Sigmoid colon (tissue), 7 donors: ENCODE data around the gene NHERF2. TPM values are rescaled to one million over a fixed set of nuclear protein-coding genes. Genes with fewer than 3 reads are reported as not detected.
A peak's percentile ranks its signal among the peaks of the same experiment; 100 is the strongest.

ENCODE experiments used
- DNase-seq: peaks from one replicate; pipeline ENCODE4 v3.0.0-alpha.2; 2019
- H3K27ac ChIP-seq, 4 donors: fragments of 200-600 bp; sonication (generic); one replicate each; pipeline ENCODE4 v1.5.1; 2016 to 2019; ENCODE audit warnings: mild to moderate bottlenecking in 1 of 4
- H3K27me3 ChIP-seq, 3 donors: fragments of 200-600 bp; sonication (generic); one replicate each; pipeline ENCODE4 v1.5.1; 2019; ENCODE audit warnings: mild to moderate bottlenecking in 1 of 3
- H3K36me3 ChIP-seq, 4 donors: fragments of 200-600 bp; sonication (generic); one replicate each; pipeline ENCODE4 v1.5.1; 2016 to 2019
- H3K4me1 ChIP-seq, 4 donors: fragments of 200-600 bp; sonication (generic); one replicate each; pipeline ENCODE4 v1.5.1; 2017 to 2019
- H3K4me3 ChIP-seq, 4 donors: fragments of 200-600 bp; sonication (generic); one replicate each; pipeline ENCODE4 v1.5.1; 2017 to 2019; ENCODE audit warnings: mild to moderate bottlenecking in 2 of 4, moderate library complexity in 1 of 4
- H3K9me3 ChIP-seq, 4 donors: fragments of 200-600 bp in 3 of 4; sonication (generic) in 3 of 4; one replicate each; pipeline versions ENCODE4 v1.5.1 to v1.6.1; 2013 to 2019
- EP300 ChIP-seq, 4 donors: sonication (generic); formaldehyde crosslinking; IDR thresholded peaks; one replicate each; pipeline ENCODE4 v1.6.1; 2017; ENCODE audit warnings: antibody characterized with exemption in 4 of 4
- POLR2A ChIP-seq, 2 donors: fragments of 450-650 bp; IDR thresholded peaks; one replicate each; pipeline ENCODE4 v1.6.1; 2016; ENCODE audit warnings: antibody characterized with exemption in 2 of 2, mild to moderate bottlenecking in 2 of 2, moderate library complexity in 2 of 2
- POLR2AphosphoS5 ChIP-seq, 4 donors: sonication (generic); formaldehyde crosslinking; IDR thresholded peaks; one replicate each; pipeline ENCODE4 v1.6.1; 2017; ENCODE audit warnings: antibody characterized with exemption in 4 of 4
- WGBS, 2 donors: extraction: QIAGEN DNeasy Blood & Tissue Kit; methylation state at CpG; one replicate each; pipeline ENCODE4 v1.1.7; 2013; 5-methylcytosine and 5-hydroxymethylcytosine counted together
- intact Hi-C: fragments of 100-400 bp; cut with DNase I; formaldehyde crosslinking; loops from one replicate; pipeline ENCODE4 v1.15.1; 2023
- polyA plus RNA-seq, 3 donors: library from polyadenylated mRNA; stranded (reverse); fragments of 200-250 nt; gene quantifications; one replicate each; pipeline ENCODE4 v1.2.3, GENCODE V29; 2013
- small RNA-seq, 3 donors: library from RNA; depleted of rRNA; stranded (forward); fragments of <200 nt; gene quantifications; one replicate each; pipeline ENCODE3, GENCODE V24; 2016
- total RNA-seq, 4 donors: library from RNA; depleted of rRNA; stranded (reverse); fragments of >200 nt; gene quantifications; one replicate each; pipeline ENCODE4 v1.1.0, GENCODE V29; 2016
- TF ChIP-seq, protein P1 (sequence below), 4 experiments: fragments of 450-650 bp in 3 of 4; fragments of 200-600 bp in 1 of 4; IDR thresholded peaks; one replicate each; pipeline ENCODE4 v1.5.1; 2016 to 2019; ENCODE audit warnings: antibody characterized with exemption in 4 of 4, mild to moderate bottlenecking in 3 of 4, moderate library complexity in 2 of 4
- donor health status: healthy with polysubstance abuse.
- donor health status: Bipolar disorder and iron deficiency.
- donor health status: healthy.

The NHERF2 gene
- total and polyA plus RNA-seq, 7 donors: 23.5 to 105 (median 46.7) TPM

DNA sequence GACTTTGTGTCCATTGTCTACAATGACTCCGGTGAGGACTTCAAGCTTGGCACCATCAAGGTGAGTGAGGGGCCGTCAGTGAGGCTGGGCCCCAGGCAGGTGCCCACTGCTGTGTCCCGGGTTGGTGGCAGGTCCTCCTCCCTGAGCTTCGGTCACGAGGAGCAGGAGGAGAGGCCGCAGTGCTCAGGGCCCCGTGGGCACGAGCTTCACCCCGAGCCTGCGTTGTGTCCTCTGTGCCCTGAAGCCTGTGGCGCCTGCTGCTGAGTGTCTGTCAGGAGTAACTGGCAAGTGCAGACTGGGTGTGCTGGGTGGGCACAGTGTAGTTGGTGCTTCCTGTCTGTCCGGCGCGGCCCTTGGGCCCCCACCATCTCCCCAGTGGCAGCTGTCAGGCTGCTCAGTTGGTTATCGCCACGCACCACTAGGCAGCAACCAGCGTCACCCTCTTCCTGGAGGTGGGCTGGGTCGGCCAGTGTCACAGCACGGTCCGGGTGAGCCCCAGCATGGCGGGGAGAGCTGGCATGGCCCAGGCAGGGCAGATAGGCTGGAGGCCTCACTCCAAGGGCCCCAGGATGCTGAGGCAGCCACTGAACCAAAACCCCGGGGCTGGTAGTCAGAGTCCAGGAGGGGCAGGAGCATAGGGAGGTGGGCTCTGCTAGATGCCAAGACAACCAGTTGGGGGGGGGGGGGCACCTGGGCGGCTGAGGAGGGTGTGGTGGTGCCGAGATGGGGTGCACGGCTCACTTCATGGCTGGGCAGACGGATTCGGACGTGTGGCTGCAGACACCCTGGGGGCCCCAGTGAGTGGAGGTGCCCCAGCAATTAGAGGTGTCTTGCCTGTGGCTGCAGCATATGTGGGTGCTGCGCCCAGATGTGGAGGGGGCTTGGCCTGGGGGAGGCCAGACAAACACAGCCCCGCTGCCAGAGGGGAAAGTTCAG is 60.4 kb downstream of the NHERF2 start:
- intact Hi-C loops: no loop called here
- H3K27ac ChIP-seq: peak overlapping the region in 3 of 4 donors; percentile 3 to 26 (median 18)
- TF ChIP-seq EP300 (IDR thresholded peaks at IDR 0.05) (no peak), POLR2AphosphoS5 (IDR thresholded peaks at IDR 0.05) (peak in 1 of 4 donors; percentile 44), POLR2A (IDR thresholded peaks at IDR 0.05) (no peak)
- TF ChIP-seq, protein P1, sequence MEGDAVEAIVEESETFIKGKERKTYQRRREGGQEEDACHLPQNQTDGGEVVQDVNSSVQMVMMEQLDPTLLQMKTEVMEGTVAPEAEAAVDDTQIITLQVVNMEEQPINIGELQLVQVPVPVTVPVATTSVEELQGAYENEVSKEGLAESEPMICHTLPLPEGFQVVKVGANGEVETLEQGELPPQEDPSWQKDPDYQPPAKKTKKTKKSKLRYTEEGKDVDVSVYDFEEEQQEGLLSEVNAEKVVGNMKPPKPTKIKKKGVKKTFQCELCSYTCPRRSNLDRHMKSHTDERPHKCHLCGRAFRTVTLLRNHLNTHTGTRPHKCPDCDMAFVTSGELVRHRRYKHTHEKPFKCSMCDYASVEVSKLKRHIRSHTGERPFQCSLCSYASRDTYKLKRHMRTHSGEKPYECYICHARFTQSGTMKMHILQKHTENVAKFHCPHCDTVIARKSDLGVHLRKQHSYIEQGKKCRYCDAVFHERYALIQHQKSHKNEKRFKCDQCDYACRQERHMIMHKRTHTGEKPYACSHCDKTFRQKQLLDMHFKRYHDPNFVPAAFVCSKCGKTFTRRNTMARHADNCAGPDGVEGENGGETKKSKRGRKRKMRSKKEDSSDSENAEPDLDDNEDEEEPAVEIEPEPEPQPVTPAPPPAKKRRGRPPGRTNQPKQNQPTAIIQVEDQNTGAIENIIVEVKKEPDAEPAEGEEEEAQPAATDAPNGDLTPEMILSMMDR (IDR thresholded peaks at IDR 0.05): no peak
- H3K36me3 ChIP-seq: peaks cover 23 to 84% (median 41%) of the 10 kb centered on the region in 4 donors
- H3K4me3 ChIP-seq: no peak overlapping the region
- H3K27me3 ChIP-seq: no peaks in the 10 kb centered on the region
- DNase-seq: no peak
- H3K9me3 ChIP-seq: no peaks in the 10 kb centered on the region
- 89 to 92% methylated on average over 30 of the region's 30 CpGs for WGBS, 2 donors
- peaks cover 0 to 29% (median 27%) of the 10 kb centered on the region in 4 donors for H3K4me1 ChIP-seq

GRCh38 chr16:2087748-2088631 is 61.3 kb downstream of the NHERF2 start:
- H3K9me3 ChIP-seq: no peaks in the 10 kb centered on the region
- WGBS, 2 donors: 81 to 92% methylated on average over 41 of the region's 41 CpGs
- H3K27ac ChIP-seq: no peak overlapping the region
- intact Hi-C loops: no loop called here
- H3K4me3 ChIP-seq: no peak overlapping the region
- peaks cover 29 to 88% (median 47%) of the 10 kb centered on the region in 4 donors for H3K36me3 ChIP-seq
- DNase-seq: no peak
- no peak for TF ChIP-seq POLR2A (IDR thresholded peaks at IDR 0.05)
- TF ChIP-seq, protein P1 (IDR thresholded peaks at IDR 0.05): no peak
- peak in 1 of 4 donors; percentile 20 for TF ChIP-seq POLR2AphosphoS5 (IDR thresholded peaks at IDR 0.05)
- no peak for TF ChIP-seq EP300 (IDR thresholded peaks at IDR 0.05)
- no peaks in the 10 kb centered on the region for H3K27me3 ChIP-seq
- H3K4me1 ChIP-seq: peaks cover 0 to 29% (median 28%) of the 10 kb centered on the region in 4 donors

Small RNA genes lying within 50 kb of the gene (small RNA-seq; reads per million reads assigned to genes)
- gene RN7SL219P: 0 to 0.06 (median 0) reads per million in 3 donors

Other genes with a start within 250 kb of the NHERF2 start
Only the 30 nearest of the 31 such genes appear.
- 100 to 1,000 TPM in 2 of 4 donors, 10 to 100 TPM in 2; 77.8 to 170 (median 98.1) TPM for gene NUBP2, start 243.9 kb upstream of the NHERF2 start, total RNA-seq
- 10 to 100 TPM; 53.5 to 69.1 (median 56.6) TPM for gene NUBP2, start 243.9 kb upstream of the NHERF2 start, polyA plus RNA-seq
- 1 to 10 TPM; 1.1 to 2.2 (median 1.5) TPM for gene IGFALS, start 233.2 kb upstream of the NHERF2 start, total RNA-seq
- gene IGFALS, start 233.2 kb upstream of the NHERF2 start, polyA plus RNA-seq: 1 to 10 TPM in 2 of 3 donors, under 1 TPM in 1; 0.46 to 2.0 (median 1.2) TPM
- 100 to 1,000 TPM in 3 of 4 donors, 10 to 100 TPM in 1; 73.4 to 163 (median 140) TPM for gene HAGH, start 200.1 kb upstream of the NHERF2 start, total RNA-seq
- gene HAGH, start 200.1 kb upstream of the NHERF2 start, polyA plus RNA-seq: 10 to 100 TPM; 54.1 to 86.9 (median 68.4) TPM
- gene FAHD1, start 199.7 kb upstream of the NHERF2 start, total RNA-seq: 10 to 100 TPM; 27.7 to 35.0 (median 29.3) TPM
- 100 to 1,000 TPM in 1 of 3 donors, 10 to 100 TPM in 2; 58.9 to 137 (median 62.5) TPM for gene FAHD1, start 199.7 kb upstream of the NHERF2 start, polyA plus RNA-seq
- gene MEIOB, start 154.7 kb upstream of the NHERF2 start, total RNA-seq: not detected
- under 1 TPM in 1 of 3 donors, not detected in 2; 0.10 TPM for gene MEIOB, start 154.7 kb upstream of the NHERF2 start, polyA plus RNA-seq
- not detected for gene HS3ST6, start 108.5 kb upstream of the NHERF2 start, total RNA-seq
- gene HS3ST6, start 108.5 kb upstream of the NHERF2 start, polyA plus RNA-seq: 1 to 10 TPM in 1 of 3 donors, under 1 TPM in 1, not detected in 1; 0.09 to 6.0 TPM
- 10 to 100 TPM; 17.8 to 35.7 (median 19.0) TPM for gene MSRB1, start 83.7 kb upstream of the NHERF2 start, total RNA-seq
- gene MSRB1, start 83.7 kb upstream of the NHERF2 start, polyA plus RNA-seq: 100 to 1,000 TPM in 1 of 3 donors, 10 to 100 TPM in 2; 64.7 to 136 (median 69.1) TPM
- gene RPL3L, start 72.2 kb upstream of the NHERF2 start, total RNA-seq: not detected
- gene RPL3L, start 72.2 kb upstream of the NHERF2 start, polyA plus RNA-seq: under 1 TPM in 2 of 3 donors, not detected in 1; 0.04 to 0.60 TPM
- gene NDUFB10, start 67.4 kb upstream of the NHERF2 start, total RNA-seq: 100 to 1,000 TPM; 200 to 332 (median 264) TPM
- gene NDUFB10, start 67.4 kb upstream of the NHERF2 start, polyA plus RNA-seq: 100 to 1,000 TPM; 298 to 489 (median 369) TPM
- 1,000 to 10,000 TPM; 1,478 to 1,994 (median 1,643) TPM for gene RPS2, start 62.1 kb upstream of the NHERF2 start, total RNA-seq
- gene RPS2, start 62.1 kb upstream of the NHERF2 start, polyA plus RNA-seq: 1,000 to 10,000 TPM; 1,713 to 3,277 (median 2,927) TPM
- gene RNF151, start 60.0 kb upstream of the NHERF2 start, total RNA-seq: not detected
- gene RNF151, start 60.0 kb upstream of the NHERF2 start, polyA plus RNA-seq: under 1 TPM in 1 of 3 donors, not detected in 2; 0.10 TPM
- 10 to 100 TPM; 19.4 to 27.4 (median 26.1) TPM for gene TBL3, start 54.8 kb upstream of the NHERF2 start, total RNA-seq
- gene TBL3, start 54.8 kb upstream of the NHERF2 start, polyA plus RNA-seq: 10 to 100 TPM; 14.3 to 37.4 (median 14.4) TPM
- not detected for gene NOXO1, start 45.4 kb upstream of the NHERF2 start, total RNA-seq
- 10 to 100 TPM; 13.8 to 47.3 (median 15.0) TPM for gene NOXO1, start 45.4 kb upstream of the NHERF2 start, polyA plus RNA-seq
- gene GFER, start 42.7 kb upstream of the NHERF2 start, total RNA-seq: 10 to 100 TPM; 17.5 to 23.8 (median 21.2) TPM
- gene GFER, start 42.7 kb upstream of the NHERF2 start, polyA plus RNA-seq: 100 to 1,000 TPM in 1 of 3 donors, 10 to 100 TPM in 2; 67.3 to 125 (median 82.9) TPM
- gene SYNGR3, start 36.9 kb upstream of the NHERF2 start, total RNA-seq: 1 to 10 TPM in 3 of 4 donors, under 1 TPM in 1; 0.82 to 8.3 (median 6.3) TPM
- 1 to 10 TPM in 2 of 3 donors, under 1 TPM in 1; 0.60 to 4.0 (median 1.2) TPM for gene SYNGR3, start 36.9 kb upstream of the NHERF2 start, polyA plus RNA-seq
- gene ZNF598, start 17.1 kb upstream of the NHERF2 start, total RNA-seq: 10 to 100 TPM; 12.8 to 27.2 (median 17.7) TPM
- 10 to 100 TPM; 20.3 to 57.0 (median 21.0) TPM for gene ZNF598, start 17.1 kb upstream of the NHERF2 start, polyA plus RNA-seq
- gene NPW, start 7.1 kb upstream of the NHERF2 start, total RNA-seq: not detected
- under 1 TPM in 1 of 3 donors, not detected in 2; 0.71 TPM for gene NPW, start 7.1 kb upstream of the NHERF2 start, polyA plus RNA-seq
- gene NTHL1, start 20.9 kb downstream of the NHERF2 start, total RNA-seq: 10 to 100 TPM; 18.4 to 33.8 (median 25.6) TPM
- gene NTHL1, start 20.9 kb downstream of the NHERF2 start, polyA plus RNA-seq: 10 to 100 TPM; 20.4 to 44.5 (median 35.6) TPM
- gene TSC2, start 21.1 kb downstream of the NHERF2 start, total RNA-seq: 10 to 100 TPM; 25.0 to 80.9 (median 36.9) TPM
- 10 to 100 TPM; 16.9 to 58.4 (median 31.2) TPM for gene TSC2, start 21.1 kb downstream of the NHERF2 start, polyA plus RNA-seq
- 100 to 1,000 TPM in 2 of 4 donors, 10 to 100 TPM in 2; 81.6 to 372 (median 134) TPM for gene PKD1, start 109.0 kb downstream of the NHERF2 start, total RNA-seq
- gene PKD1, start 109.0 kb downstream of the NHERF2 start, polyA plus RNA-seq: 10 to 100 TPM; 10.6 to 61.4 (median 11.4) TPM
- gene RAB26, start 121.7 kb downstream of the NHERF2 start, total RNA-seq: 1 to 10 TPM in 2 of 4 donors, under 1 TPM in 1, not detected in 1; 0.68 to 3.0 (median 1.8) TPM
- gene RAB26, start 121.7 kb downstream of the NHERF2 start, polyA plus RNA-seq: 10 to 100 TPM; 13.9 to 18.8 (median 16.2) TPM
- 10 to 100 TPM; 30.3 to 46.3 (median 34.9) TPM for gene TRAF7, start 128.9 kb downstream of the NHERF2 start, total RNA-seq
- 10 to 100 TPM; 45.0 to 65.1 (median 63.6) TPM for gene TRAF7, start 128.9 kb downstream of the NHERF2 start, polyA plus RNA-seq
- under 1 TPM in 3 of 4 donors, not detected in 1; 0.27 to 0.55 (median 0.36) TPM for gene CASKIN1, start 169.7 kb downstream of the NHERF2 start, total RNA-seq
- gene CASKIN1, start 169.7 kb downstream of the NHERF2 start, polyA plus RNA-seq: under 1 TPM; under 0.01 to 0.44 (median 0.23) TPM
- 10 to 100 TPM; 30.6 to 48.5 (median 37.1) TPM for gene MLST8, start 178.6 kb downstream of the NHERF2 start, total RNA-seq
- gene MLST8, start 178.6 kb downstream of the NHERF2 start, polyA plus RNA-seq: 10 to 100 TPM; 41.4 to 58.7 (median 42.0) TPM
- gene BRICD5, start 184.0 kb downstream of the NHERF2 start, total RNA-seq: 10 to 100 TPM in 1 of 4 donors, 1 to 10 TPM in 3; 1.8 to 21.3 (median 4.7) TPM
- 1 to 10 TPM in 1 of 3 donors, not detected in 2; 8.3 TPM for gene BRICD5, start 184.0 kb downstream of the NHERF2 start, polyA plus RNA-seq
- gene PGP, start 187.9 kb downstream of the NHERF2 start, total RNA-seq: 10 to 100 TPM in 2 of 4 donors, 1 to 10 TPM in 2; 9.0 to 14.4 (median 10.0) TPM
- gene PGP, start 187.9 kb downstream of the NHERF2 start, polyA plus RNA-seq: 10 to 100 TPM in 2 of 3 donors, 1 to 10 TPM in 1; 6.0 to 20.2 (median 11.1) TPM
- 10 to 100 TPM; 17.4 to 26.9 (median 22.0) TPM for gene E4F1, start 196.7 kb downstream of the NHERF2 start, total RNA-seq
- 10 to 100 TPM; 10.8 to 25.3 (median 13.4) TPM for gene E4F1, start 196.7 kb downstream of the NHERF2 start, polyA plus RNA-seq
- gene DNASE1L2, start 209.5 kb downstream of the NHERF2 start, total RNA-seq: under 1 TPM in 3 of 4 donors, not detected in 1; 0.36 to 0.82 (median 0.81) TPM
- gene DNASE1L2, start 209.5 kb downstream of the NHERF2 start, polyA plus RNA-seq: under 1 TPM in 1 of 3 donors, not detected in 2; 0.93 TPM
- 10 to 100 TPM; 50.2 to 87.2 (median 67.0) TPM for gene ECI1, start 224.7 kb downstream of the NHERF2 start, total RNA-seq
- 100 to 1,000 TPM in 2 of 3 donors, 10 to 100 TPM in 1; 84.8 to 136 (median 121) TPM for gene ECI1, start 224.7 kb downstream of the NHERF2 start, polyA plus RNA-seq
- gene RNPS1, start 241.2 kb downstream of the NHERF2 start, total RNA-seq: 100 to 1,000 TPM; 110 to 145 (median 128) TPM
- 100 to 1,000 TPM; 111 to 171 (median 112) TPM for gene RNPS1, start 241.2 kb downstream of the NHERF2 start, polyA plus RNA-seq